Panc1 (cell line): ENCODE data around the gene SLC23A3. TPM values are rescaled to one million over a fixed set of nuclear protein-coding genes. Genes with fewer than 3 reads are reported as not detected.
A peak's percentile ranks its signal among the peaks of the same experiment; 100 is the strongest.

Experiments used
- ATAC-seq: fragments of 200-7000 bp; cut with Tn5 transposase; 2 replicates; pipeline ENCODE4 v1.9.1; 2020; ENCODE audit warnings: mild to moderate bottlenecking, moderate library complexity
- BruUV-seq: library from RNA; stranded (reverse); fragments of 400-500 nt; replicated peaks from 2 replicates; lab custom pipeline; 2021; lab: Mats Ljungman, UMichigan
- CTCF ChIA-PET: fragments of 300-600 bp; sonication (Branson Sonifier 250); formaldehyde crosslinking; loops from one replicate; lab custom pipeline; 2022; ENCODE audit warnings: antibody characterized with exemption; lab: Charles Lee
- POLR2A ChIA-PET: fragments of 300-600 bp; sonication (Branson Sonifier 250); formaldehyde crosslinking; loops from one replicate; lab custom pipeline; 2022; ENCODE audit warnings: antibody characterized with exemption; lab: Charles Lee
- DNase-seq: peaks from one replicate; pipeline ENCODE4 v3.0.0-alpha.2; 2010; ENCODE audit warnings: low read depth, low spot score
- H3K27ac ChIP-seq: 2 replicates; pipeline ENCODE4 v1.5.1; 2011; ENCODE audit warnings: mild to moderate bottlenecking, low read length, inconsistent platforms
- H3K27me3 ChIP-seq: fragments of 200-500 bp; sonication (Bioruptor generic); 2 replicates; pipeline ENCODE4 v1.6.0; 2014; ENCODE audit warnings: low read length, inconsistent platforms; ENCODE audit not compliant: control insufficient read depth, insufficient read depth
- H3K36me3 ChIP-seq: fragments of 200-500 bp; sonication (Bioruptor generic); 2 replicates; pipeline ENCODE4 v1.5.1; 2014; ENCODE audit warnings: inconsistent platforms, mild to moderate bottlenecking, low read length, moderate library complexity; ENCODE audit not compliant: control insufficient read depth, insufficient read depth
- H3K4me1 ChIP-seq: 2 replicates; pipeline ENCODE4 v1.5.1; 2011; ENCODE audit warnings: inconsistent platforms, mild to moderate bottlenecking, low read length, moderate library complexity; ENCODE audit not compliant: control insufficient read depth, insufficient read depth
- H3K4me3 ChIP-seq, 2 experiments: 2 replicates each; pipeline ENCODE4 v1.5.1; 2011 to 2012; ENCODE audit warnings: low read depth in 2 of 2, low read length in 2 of 2, mild to moderate bottlenecking in 2 of 2, inconsistent platforms in 1 of 2, moderate library complexity in 1 of 2
- H3K9me3 ChIP-seq: fragments of 200-500 bp; sonication (Bioruptor generic); 2 replicates; pipeline ENCODE4 v1.5.1; 2014; ENCODE audit warnings: low read depth, mild to moderate bottlenecking, inconsistent platforms, low read length, moderate library complexity; ENCODE audit not compliant: control insufficient read depth, insufficient read depth
- CTCF ChIP-seq: fragments of 450-650 bp; IDR thresholded peaks from 2 replicates; pipeline ENCODE4 v1.5.1; 2017; ENCODE audit warnings: mild to moderate bottlenecking
- POLR2AphosphoS5 ChIP-seq: IDR thresholded peaks from 2 replicates; pipeline ENCODE4 v1.6.1; 2012; ENCODE audit warnings: mild to moderate bottlenecking, low read depth, low read length, moderate library complexity
- REST ChIP-seq, 2 experiments: IDR thresholded peaks; 2 replicates each; pipeline ENCODE4 v1.6.1; 2011 to 2012; ENCODE audit warnings: low read depth in 2 of 2, control low read depth in 1 of 2, low read length in 1 of 2, mild to moderate bottlenecking in 1 of 2, moderate library complexity in 1 of 2; ENCODE audit not compliant: insufficient read depth in 1 of 2
- SIN3A ChIP-seq: IDR thresholded peaks from 2 replicates; pipeline ENCODE4 v1.6.1; 2012; ENCODE audit warnings: low read depth, mild to moderate bottlenecking, low read length, moderate library complexity, borderline replicate concordance; ENCODE audit not compliant: insufficient read depth
- TCF7L2 ChIP-seq: IDR thresholded peaks from 2 replicates; pipeline ENCODE4 v1.6.1; 2011; ENCODE audit warnings: mild to moderate bottlenecking, low read depth, low read length, inconsistent platforms
- in situ Hi-C: cut with HindIII; loops from 2 replicates; pipeline ENCODE4 v1.10.0; 2016; ENCODE audit warnings: low sequenced_read_pairs, low pct_unique_long_range_greater_than_20kb
- intact Hi-C: fragments of 100-400 bp; cut with micrococcal nuclease; formaldehyde crosslinking; loops from one replicate; pipeline ENCODE4 v1.10.0; 2022; ENCODE audit not compliant: unreplicated experiment
- total RNA-seq: library from RNA; stranded (reverse); gene quantifications from one replicate; pipeline ENCODE4 v1.2.1, GENCODE V29; 2021; ENCODE audit not compliant: unreplicated experiment

Gene SLC23A3
- total RNA-seq, 1 experiment from 2014 or later: 3.3 TPM

- Histone ChIP-seq H3K27ac (no peak overlapping the region), H3K36me3 (0 out of 2 replicates have a peak, but pooled peaks cover 4% of the 10 kb centered on the region), H3K4me3 (no peak overlapping the region), H3K27me3 (no peaks in the 10 kb centered on the region), H3K4me1 (peaks cover 8% of the 10 kb centered on the region), H3K9me3 (no peaks in the 10 kb centered on the region)
- DNase-seq (no peak), ATAC-seq (no peak)
- no peak for TF ChIP-seq CTCF
- no peak for TF ChIP-seq POLR2AphosphoS5
- TF ChIP-seq REST (IDR thresholded peaks at IDR 0.05; ENCODE audit: insufficient read depth in 1 of 2, low read depth in 2 of 2, low read length in 1 of 2): no peak
- TF ChIP-seq TCF7L2: no peak
- TF ChIP-seq SIN3A: no peak
- in situ Hi-C loops (no loop called here), intact Hi-C loops (loop anchor here (10.0 kb wide), 1 partner anchor 48 kb away; the partner anchor contains the start of gene NHEJ1)
- ChIA-PET CTCF (no interaction called here), POLR2A (no interaction called here)
- BruUV-seq: no TSS peak
These were observed 43.2 kb upstream of the SLC23A3 start for GRCh38 chr2:219213026-219213415.

- 0 out of 2 replicates have a peak, but pooled peaks cover 4% of the 10 kb centered on the region for H3K36me3 ChIP-seq
- ChIA-PET POLR2A (no interaction called here), CTCF (interaction anchor here (0.6 kb wide), 1 partner anchor 154 kb away, joined by 5 read pairs; no protein-coding TSS in a partner anchor)
- no peak overlapping the region for H3K27ac ChIP-seq
- no peaks in the 10 kb centered on the region for H3K27me3 ChIP-seq
- DNase-seq: no peak
- no TSS peak for BruUV-seq
- in situ Hi-C loops (no loop called here), intact Hi-C loops (loop anchor here (10.0 kb wide), 1 partner anchor 46 kb away; the partner anchor contains the start of gene NHEJ1)
- peaks cover 13% of the 10 kb centered on the region for H3K4me1 ChIP-seq
- no peak for TF ChIP-seq REST (IDR thresholded peaks at IDR 0.05; ENCODE audit: insufficient read depth in 1 of 2, low read depth in 2 of 2, low read length in 1 of 2)
- no peak for TF ChIP-seq SIN3A
- 0 out of 2 replicates have a peak, but pooled peaks have one; percentile 26 for TF ChIP-seq POLR2AphosphoS5
- H3K4me3 ChIP-seq: no peak overlapping the region
- H3K9me3 ChIP-seq: no peaks in the 10 kb centered on the region
- ATAC-seq: no peak
These were observed 41.1 kb upstream of the SLC23A3 start for GRCh38 chr2:219210886-219211362.
